Keratinocyte (primary cell): ENCODE measurements around the gene GTF2IRD1.

Experiments used
- EZH2 ChIP-seq: IDR thresholded peaks from one replicate; pipeline ENCODE4 v1.6.1; 2012; ENCODE audit warnings: inconsistent platforms, mild to moderate bottlenecking, low read length, moderate library complexity
- TF ChIP-seq, protein P1 (sequence below), 3 experiments: IDR thresholded peaks in 1 of 3; conservative IDR thresholded peaks in 1 of 3; optimal IDR thresholded peaks in 1 of 3; 2 replicates in 2 of 3; 3 replicates in 1 of 3; pipeline versions ENCODE3 to v1.5.1; 2011; ENCODE audit warnings: low read length in 3 of 3, mild to moderate bottlenecking in 3 of 3, moderate library complexity in 2 of 3, control low read depth in 1 of 3, inconsistent platforms in 1 of 3; ENCODE audit not compliant: insufficient read depth in 2 of 3; ENCODE audit errors: extremely low read depth in 1 of 3

DNA sequence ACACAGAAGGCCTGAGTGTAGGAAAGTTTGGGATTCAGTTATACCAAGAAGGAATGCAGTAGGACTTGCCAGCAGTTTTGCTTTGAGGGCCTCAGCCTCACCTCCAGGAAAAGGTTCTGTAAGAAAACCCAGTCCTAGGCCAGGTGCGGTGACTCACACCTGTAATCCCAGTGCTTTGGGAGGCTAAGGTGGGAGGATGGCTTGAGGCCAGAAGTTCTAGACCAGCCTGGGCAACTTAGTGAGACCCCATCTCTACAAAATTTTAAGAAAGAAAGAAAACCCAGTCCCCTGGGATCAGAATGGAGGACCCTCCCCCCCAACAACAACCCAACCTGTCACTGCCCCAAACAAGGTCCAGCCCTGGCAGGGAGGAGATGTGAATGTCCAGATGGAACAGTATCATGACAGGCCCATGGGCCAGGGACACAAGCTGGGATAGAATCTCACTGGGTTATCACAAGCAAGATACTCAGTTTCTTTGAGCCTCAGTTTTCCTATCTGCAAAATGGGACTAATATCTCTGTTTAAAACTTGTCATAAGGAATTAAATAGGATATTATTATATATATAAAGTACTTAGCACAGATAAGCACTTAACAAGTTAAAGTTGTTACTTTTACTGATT, 68.7 kb downstream of the GTF2IRD1 start:
- no peak for TF ChIP-seq EZH2
- TF ChIP-seq, protein P1, sequence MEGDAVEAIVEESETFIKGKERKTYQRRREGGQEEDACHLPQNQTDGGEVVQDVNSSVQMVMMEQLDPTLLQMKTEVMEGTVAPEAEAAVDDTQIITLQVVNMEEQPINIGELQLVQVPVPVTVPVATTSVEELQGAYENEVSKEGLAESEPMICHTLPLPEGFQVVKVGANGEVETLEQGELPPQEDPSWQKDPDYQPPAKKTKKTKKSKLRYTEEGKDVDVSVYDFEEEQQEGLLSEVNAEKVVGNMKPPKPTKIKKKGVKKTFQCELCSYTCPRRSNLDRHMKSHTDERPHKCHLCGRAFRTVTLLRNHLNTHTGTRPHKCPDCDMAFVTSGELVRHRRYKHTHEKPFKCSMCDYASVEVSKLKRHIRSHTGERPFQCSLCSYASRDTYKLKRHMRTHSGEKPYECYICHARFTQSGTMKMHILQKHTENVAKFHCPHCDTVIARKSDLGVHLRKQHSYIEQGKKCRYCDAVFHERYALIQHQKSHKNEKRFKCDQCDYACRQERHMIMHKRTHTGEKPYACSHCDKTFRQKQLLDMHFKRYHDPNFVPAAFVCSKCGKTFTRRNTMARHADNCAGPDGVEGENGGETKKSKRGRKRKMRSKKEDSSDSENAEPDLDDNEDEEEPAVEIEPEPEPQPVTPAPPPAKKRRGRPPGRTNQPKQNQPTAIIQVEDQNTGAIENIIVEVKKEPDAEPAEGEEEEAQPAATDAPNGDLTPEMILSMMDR (optimal IDR thresholded peaks at IDR 0.05 in 1 of 3, IDR thresholded peaks at IDR 0.05 in 1 of 3, conservative IDR thresholded peaks at IDR 0.05 in 1 of 3; ENCODE audit: extremely low read depth in 1 of 3, insufficient read depth in 2 of 3, low read length in 3 of 3), result no peak
